PC-3 (cell line): Measurements from ENCODE around the gene ITPKC. TPM values are rescaled to one million over a fixed set of nuclear protein-coding genes. Genes with fewer than 3 reads are reported as not detected.
A peak's percentile ranks its signal among the peaks of the same experiment; 100 is the strongest.

Experiments used
- ATAC-seq: fragments of 200-7000 bp; cut with Tn5 transposase; 2 replicates; pipeline ENCODE4 v1.9.1; 2020; ENCODE audit warnings: mild to moderate bottlenecking, moderate library complexity
- BruUV-seq: library from RNA; stranded (reverse); fragments of 400-500 nt; replicated peaks from 2 replicates; lab custom pipeline; 2021; lab: Mats Ljungman, UMichigan
- CTCF ChIA-PET: fragments of 300-600 bp; sonication (Branson Sonifier 250); formaldehyde crosslinking; loops from one replicate; lab custom pipeline; 2022; ENCODE audit warnings: antibody characterized with exemption; lab: Charles Lee
- POLR2A ChIA-PET: fragments of 300-600 bp; sonication (Branson Sonifier 250); formaldehyde crosslinking; loops from one replicate; lab custom pipeline; 2022; ENCODE audit warnings: antibody characterized with exemption; ENCODE audit not compliant: unreplicated experiment; lab: Charles Lee
- DNase-seq: peaks from one replicate; pipeline ENCODE4 v3.0.0-alpha.2; 2015
- H2AFZ ChIP-seq: fragments of 300-600 bp; sonication (generic); 2 replicates; pipeline ENCODE4 v1.6.0; 2016; ENCODE audit warnings: antibody characterized with exemption, low read length
- H3F3A ChIP-seq: fragments of 300-600 bp; sonication (generic); one replicate; pipeline ENCODE4 v1.6.0; 2017; ENCODE audit warnings: antibody characterized with exemption, low read length, control low read depth, mild to moderate bottlenecking; ENCODE audit not compliant: unreplicated experiment
- H3K27ac ChIP-seq: fragments of 300-600 bp; sonication (generic); 2 replicates; pipeline ENCODE4 v1.5.1; 2016; ENCODE audit warnings: mild to moderate bottlenecking, low read length
- H3K27me3 ChIP-seq: fragments of 300-600 bp; sonication (generic); 2 replicates; pipeline ENCODE4 v1.6.1; 2016; ENCODE audit warnings: low read length, mixed read lengths
- H3K36me3 ChIP-seq: fragments of 300-600 bp; sonication (generic); 2 replicates; pipeline ENCODE4 v1.6.1; 2016; ENCODE audit warnings: low read depth, mixed run types, low read length, mixed read lengths
- H3K4me1 ChIP-seq: fragments of 300-600 bp; sonication (generic); 2 replicates; pipeline ENCODE4 v1.5.1; 2016; ENCODE audit warnings: low read length; ENCODE audit not compliant: insufficient read depth
- H3K4me2 ChIP-seq: fragments of 300-600 bp; sonication (generic); 2 replicates; pipeline ENCODE4 v1.6.0; 2016; ENCODE audit warnings: low read length
- H3K4me3 ChIP-seq: fragments of 300-600 bp; sonication (generic); 2 replicates; pipeline ENCODE4 v1.5.1; 2016; ENCODE audit warnings: mild to moderate bottlenecking, low read length, mixed read lengths
- H3K79me2 ChIP-seq: fragments of 300-600 bp; sonication (generic); 2 replicates; pipeline ENCODE4 v1.6.1; 2017; ENCODE audit warnings: low read length, mixed read lengths
- H3K9ac ChIP-seq: fragments of 300-600 bp; sonication (generic); 2 replicates; pipeline ENCODE4 v1.6.0; 2016; ENCODE audit warnings: mild to moderate bottlenecking, low read length
- H3K9me2 ChIP-seq: fragments of 300-600 bp; sonication (generic); replicated peaks from 2 replicates; pipeline ENCODE4 v1.6.1; 2016; ENCODE audit warnings: mixed run types, low read length, mixed read lengths
- H3K9me3 ChIP-seq: fragments of 300-600 bp; sonication (generic); 2 replicates; pipeline ENCODE4 v1.6.1; 2016; ENCODE audit warnings: low read length, mixed read lengths
- H4K20me1 ChIP-seq: fragments of 300-600 bp; sonication (generic); 2 replicates; pipeline ENCODE4 v1.6.1; 2016; ENCODE audit warnings: low read length, mixed read lengths
- CTCF ChIP-seq: fragments of 300-600 bp; sonication (generic); conservative IDR thresholded peaks from 2 replicates; pipeline ENCODE4 v1.5.1; 2017; ENCODE audit warnings: antibody characterized with exemption, low read depth, mild to moderate bottlenecking, low read length
- EZH2 ChIP-seq: fragments of 300-600 bp; sonication (generic); IDR thresholded peaks from one replicate; pipeline ENCODE4 v1.6.1; 2017; ENCODE audit warnings: antibody characterized with exemption, mild to moderate bottlenecking, low read length; ENCODE audit not compliant: unreplicated experiment
- EZH2phosphoT487 ChIP-seq: fragments of 300-600 bp; sonication (generic); IDR thresholded peaks from 2 replicates; pipeline ENCODE4 v1.6.1; 2018; ENCODE audit warnings: mild to moderate bottlenecking, antibody characterized with exemption, low read length, borderline replicate concordance
- intact Hi-C: fragments of 100-400 bp; cut with micrococcal nuclease; formaldehyde crosslinking; loops from 2 replicates; pipeline ENCODE4 v1.9.0; 2023
- total RNA-seq: library from RNA; depleted of rRNA; stranded (reverse); fragments of >200 nt; gene quantifications from 2 replicates; pipeline ENCODE4 v1.2.3, GENCODE V29; 2014

The ITPKC gene
- total RNA-seq, 1 experiment from 2014 or later: 28.4 TPM

- no peak for ATAC-seq
- no peaks in the 10 kb centered on the region for H3F3A ChIP-seq
- H3K4me1 ChIP-seq: peaks cover 39% of the 10 kb centered on the region
- no peak overlapping the region for H3K27ac ChIP-seq
- intact Hi-C loops: no loop called here
- CTCF ChIA-PET: no interaction called here
- peaks cover 20% of the 10 kb centered on the region for H3K36me3 ChIP-seq
- POLR2A ChIA-PET: interaction anchor here (0.6 kb wide), 1 partner anchor 407 kb away, joined by 6 read pairs; no protein-coding TSS in a partner anchor
- DNase-seq: peak; percentile 14
- H3K9me3 ChIP-seq: no peaks in the 10 kb centered on the region
- H3K9me2 ChIP-seq: no peaks in the 10 kb centered on the region
- no peak for TF ChIP-seq EZH2
- TF ChIP-seq CTCF: no peak
- TF ChIP-seq EZH2phosphoT487: no peak
- no TSS peak for BruUV-seq
- peaks cover 37% of the 10 kb centered on the region for H4K20me1 ChIP-seq
- H3K4me3 ChIP-seq: peak overlapping the region; percentile 58
- H3K27me3 ChIP-seq: no peaks in the 10 kb centered on the region
- H2AFZ ChIP-seq: no peak overlapping the region
- peaks cover 77% of the 10 kb centered on the region for H3K79me2 ChIP-seq
- peak overlapping the region; percentile 81 for H3K4me2 ChIP-seq
- H3K9ac ChIP-seq: no peak overlapping the region
Observed at GRCh38 chr19:40754611-40755247, 37.8 kb downstream of the ITPKC start.

- Histone ChIP-seq H3K27me3 (no peaks in the 10 kb centered on the region), H3K9ac (no peak overlapping the region), H3K4me3 (no peak overlapping the region), H3K9me2 (no peaks in the 10 kb centered on the region), H4K20me1 (peaks cover 37% of the 10 kb centered on the region), H3K36me3 (peaks cover 23% of the 10 kb centered on the region), H3K9me3 (no peaks in the 10 kb centered on the region), H3K4me1 (peaks cover 34% of the 10 kb centered on the region), H3K27ac (no peak overlapping the region), H3K4me2 (peak overlapping the region; percentile 81), H3K79me2 (peaks cover 79% of the 10 kb centered on the region), H2AFZ (no peak overlapping the region), H3F3A (no peaks in the 10 kb centered on the region)
- DNase-seq (no peak), ATAC-seq (no peak)
- POLR2A ChIA-PET: interaction anchor here (0.6 kb wide), 1 partner anchor 406 kb away, joined by 6 read pairs; no protein-coding TSS in a partner anchor
- intact Hi-C loops: no loop called here
- TF ChIP-seq CTCF (no peak), EZH2phosphoT487 (no peak), EZH2 (no peak)
- no TSS peak for BruUV-seq
- CTCF ChIA-PET: no interaction called here
Observed at GRCh38 chr19:40755248-40755624, 38.3 kb downstream of the ITPKC start.

GRCh38 chr19:40755791-40756190 lies 38.9 kb downstream of the ITPKC start:
- Histone ChIP-seq H3K4me1 (peaks cover 33% of the 10 kb centered on the region), H3K9me2 (no peaks in the 10 kb centered on the region), H3F3A (no peaks in the 10 kb centered on the region), H3K4me2 (peak overlapping the region; percentile 34), H2AFZ (no peak overlapping the region), H3K4me3 (no peak overlapping the region), H3K36me3 (peaks cover 29% of the 10 kb centered on the region), H3K9me3 (no peaks in the 10 kb centered on the region), H3K27ac (no peak overlapping the region), H3K27me3 (no peaks in the 10 kb centered on the region), H3K9ac (no peak overlapping the region), H3K79me2 (peaks cover 81% of the 10 kb centered on the region), H4K20me1 (peaks cover 37% of the 10 kb centered on the region)
- intact Hi-C loops: no loop called here
- ChIA-PET POLR2A (interaction anchor here (0.6 kb wide), 1 partner anchor 34 kb away, joined by 5 read pairs; no protein-coding TSS in a partner anchor), CTCF (no interaction called here)
- BruUV-seq: no TSS peak
- ATAC-seq (no peak), DNase-seq (no peak)
- TF ChIP-seq CTCF (no peak), EZH2 (no peak), EZH2phosphoT487 (no peak)
